Effector CD8-positive, alpha-beta T cell (primary cell): ENCODE measurements around the gene CTAG2.
"Not testable (repeated sequence)": the region's sequence is repeated elsewhere in the genome, so short reads cannot be mapped to it uniquely, and the experiment has no call there.

Source experiments
- DNase-seq: peaks from one replicate; lab custom pipeline; 2025; lab: John Stamatoyannopoulos, UW
- total RNA-seq, 4 experiments: gene quantifications; one replicate each; lab custom pipeline; 2026; lab: John Stamatoyannopoulos, UW

The CTAG2 gene
- total RNA-seq = 0 to 0.35 (median 0) reads per million in 4 experiments

DNA sequence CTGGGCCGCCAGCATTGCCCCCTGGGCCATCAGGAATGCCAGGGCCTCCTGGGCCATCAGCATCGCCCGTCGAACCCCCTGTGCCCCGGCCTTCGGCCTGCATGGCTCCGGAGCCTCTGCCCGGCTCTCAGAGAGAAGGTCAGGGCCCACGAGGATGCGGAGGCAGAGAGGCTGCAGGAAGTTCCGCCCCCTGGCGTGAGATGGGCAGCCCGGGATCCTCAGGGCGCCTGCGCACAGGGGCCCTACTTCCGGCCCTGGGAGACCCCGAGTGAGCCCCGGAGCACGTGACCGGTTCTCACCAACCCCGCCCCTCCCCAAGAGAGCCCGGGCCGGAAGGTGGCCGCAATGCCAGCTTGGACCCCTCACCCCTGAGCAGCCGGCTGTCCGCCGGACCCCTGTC, at the start of gene CTAG2:
TSS of gene CTAG2 (minus strand) at position 167 of the 400 bp plus-strand sequence. CDS start at position 103, 64 bp downstream.
- not testable (repeated sequence) for DNase-seq

GRCh38 chrX:154698630-154699248, 45.4 kb upstream of the CTAG2 start:
- DNase-seq = no peak

DNA sequence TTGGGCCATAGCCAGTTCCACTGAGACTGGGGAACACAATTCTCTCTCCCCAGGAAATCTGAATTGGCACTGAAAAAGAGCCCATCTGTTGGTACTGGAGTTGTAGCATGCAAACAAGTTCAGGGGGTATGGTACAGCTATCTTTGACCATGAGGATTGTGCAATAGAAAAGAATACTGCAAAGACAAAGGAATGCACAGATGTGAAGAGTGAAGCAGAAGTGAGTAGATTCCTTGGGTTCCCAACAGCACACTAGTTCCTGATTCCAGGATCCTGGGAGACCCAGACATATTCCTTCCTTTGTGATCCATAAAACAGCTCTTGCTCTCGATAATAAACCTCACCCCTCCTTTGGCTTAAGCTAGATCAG, 43.3 kb upstream of the CTAG2 start:
- no peak for DNase-seq

GRCh38 chrX:154695911-154696675, 42.7 kb upstream of the CTAG2 start:
- no peak for DNase-seq

- DNase-seq = no peak
Measured at GRCh38 chrX:154693394-154693793, 40.0 kb upstream of the CTAG2 start.

- DNase-seq = not testable (repeated sequence)
Measured at GRCh38 chrX:154690438-154690837, 37.1 kb upstream of the CTAG2 start.

- DNase-seq = not testable (repeated sequence)
Measured at GRCh38 chrX:154672084-154672483, 18.7 kb upstream of the CTAG2 start.

GRCh38 chrX:154670848-154671247, 17.5 kb upstream of the CTAG2 start:
- not testable (repeated sequence) for DNase-seq

DNA sequence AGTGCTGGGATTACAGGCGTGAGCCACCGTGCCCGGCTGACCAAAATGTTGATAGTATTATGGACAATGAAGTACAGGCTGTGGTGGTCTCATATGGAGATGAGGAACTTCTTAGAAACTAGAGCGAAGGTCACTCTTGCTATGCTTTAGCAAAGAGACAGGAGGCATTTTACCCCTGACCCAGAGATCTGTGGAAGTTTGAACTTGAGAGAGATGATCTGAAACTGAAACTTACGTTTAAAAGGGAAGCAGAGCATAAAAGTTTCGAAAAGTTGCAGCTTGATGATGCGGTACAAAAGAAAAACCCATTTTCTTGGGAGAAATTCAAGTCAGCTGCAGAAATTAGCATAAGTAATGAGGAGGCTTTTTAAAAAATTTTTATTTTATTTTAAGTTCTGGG, 8.5 kb upstream of the CTAG2 start:
- no peak for DNase-seq

GRCh38 chrX:154661170-154661569, 7.8 kb upstream of the CTAG2 start:
- DNase-seq = no peak

DNA sequence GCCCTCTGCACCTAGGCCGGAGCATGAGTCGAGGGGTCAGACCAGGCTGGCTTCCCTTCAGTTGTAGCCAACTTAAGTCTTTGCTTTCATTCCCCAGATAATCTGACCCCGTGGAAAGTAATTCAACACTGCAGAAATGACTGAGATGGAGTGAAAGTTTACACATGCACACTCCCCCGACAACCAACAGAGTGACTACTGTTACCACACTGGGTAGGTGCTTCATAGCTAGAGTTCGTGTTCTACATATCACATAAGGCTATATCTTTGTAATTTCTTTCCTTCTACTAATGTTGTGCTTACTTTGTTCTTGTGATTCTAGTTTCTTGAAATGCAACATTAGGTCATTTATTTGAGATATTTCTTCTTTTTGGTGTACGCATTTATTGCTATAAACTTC, 7.2 kb upstream of the CTAG2 start:
- no peak for DNase-seq

DNA sequence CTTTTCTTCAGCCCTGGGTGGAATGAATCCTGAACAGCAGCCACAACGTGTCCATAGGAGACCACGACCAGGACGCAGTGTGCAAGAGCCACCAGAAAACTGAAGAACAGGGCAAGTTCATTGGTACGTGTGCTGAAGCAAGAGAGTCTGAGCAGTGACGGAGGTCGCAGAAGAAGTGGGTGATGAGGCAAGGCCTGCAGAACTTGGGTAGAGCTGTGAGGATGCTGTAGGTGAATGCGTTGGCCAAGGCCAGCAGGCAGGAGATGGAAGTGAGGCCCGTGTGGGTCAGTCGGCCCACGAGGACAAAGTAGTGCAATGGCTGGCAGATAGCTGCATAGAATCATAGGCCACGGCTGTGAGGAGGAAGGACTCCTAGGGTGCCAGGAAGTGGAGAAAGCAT, 5.6 kb upstream of the CTAG2 start:
- DNase-seq = no peak

DNA sequence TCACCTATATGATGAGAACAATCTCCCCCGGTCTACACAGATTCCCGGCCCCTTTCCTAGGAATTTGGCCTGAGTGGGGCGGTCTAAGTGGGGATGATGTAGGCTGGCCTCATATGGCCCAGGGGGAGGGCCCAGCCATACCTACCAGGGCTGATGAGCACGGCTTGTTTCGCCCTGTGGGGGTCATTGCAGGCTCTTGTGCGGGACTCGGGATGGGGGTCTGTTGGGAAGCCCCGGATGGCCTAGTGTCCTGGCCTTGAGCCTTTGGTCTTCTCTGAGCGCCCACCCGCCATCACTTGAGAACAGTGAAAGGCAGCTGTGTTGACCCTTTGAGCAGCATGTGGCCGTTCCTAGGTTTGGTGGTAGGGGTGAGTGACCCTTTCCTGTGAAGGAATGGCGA, 4.8 kb upstream of the CTAG2 start:
- no peak for DNase-seq

- no peak for DNase-seq
Measured at GRCh38 chrX:154657226-154657805, 3.9 kb upstream of the CTAG2 start.

DNA sequence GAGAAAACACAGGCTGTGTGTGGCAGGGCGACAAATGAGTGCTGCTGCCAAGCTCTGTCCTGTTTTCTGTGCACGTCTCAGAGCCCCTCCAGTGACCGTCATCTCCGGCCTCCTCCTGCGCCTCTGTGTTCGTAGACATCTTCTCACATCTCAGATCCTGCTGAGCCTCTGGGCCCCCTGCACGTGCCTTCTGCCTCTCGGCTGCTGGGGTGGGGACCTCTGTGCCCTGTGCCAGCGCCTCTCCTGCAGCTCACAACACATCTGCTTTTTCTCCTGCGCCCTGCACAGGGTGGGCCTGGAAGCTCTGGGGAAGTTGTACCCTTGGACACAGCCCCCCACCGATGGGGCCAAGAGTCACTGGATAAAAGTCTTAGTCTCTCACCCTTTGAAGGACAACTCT, 2.4 kb upstream of the CTAG2 start:
- no peak for DNase-seq

GRCh38 chrX:154655346-154655745, 2.0 kb upstream of the CTAG2 start:
- DNase-seq = no peak

GRCh38 chrX:154654925-154655324, 1.5 kb upstream of the CTAG2 start:
- no peak for DNase-seq

- DNase-seq = no peak
Measured at GRCh38 chrX:154654372-154654771, 993 bp upstream of the CTAG2 start.

- DNase-seq = no peak
Measured at GRCh38 chrX:154653048-154653401, 354 bp downstream of the CTAG2 start.

- DNase-seq = no peak
Measured at GRCh38 chrX:154652311-154653047, 900 bp downstream of the CTAG2 start.

GRCh38 chrX:154650221-154650510, 3.2 kb downstream of the CTAG2 start:
- DNase-seq = no peak

GRCh38 chrX:154649503-154650220, 3.7 kb downstream of the CTAG2 start:
- DNase-seq = no peak
